HEK293T (cell line): ENCODE measurements around the gene LRRC45.

Experiments used
- CTCF ChIA-PET: fragments of 350-600 bp; formaldehyde crosslinking; extraction: SDS; loops from one replicate; lab custom pipeline; 2021; ENCODE audit warnings: antibody characterized with exemption, inconsistent platforms; lab: Yijun Ruan, JAX
- POLR2A ChIA-PET: fragments of 350-600 bp; formaldehyde crosslinking; extraction: SDS; loops from one replicate; lab custom pipeline; 2020; ENCODE audit warnings: antibody characterized with exemption, inconsistent platforms; lab: Yijun Ruan, JAX
- DNase-seq: peaks from one replicate; pipeline ENCODE4 v3.0.0; 2012; ENCODE audit warnings: mixed read lengths; ENCODE audit errors: extremely low spot score
- ARNT ChIP-seq: fragments of 450-650 bp; IDR thresholded peaks from 2 replicates; pipeline ENCODE4 v1.6.1; 2017; ENCODE audit warnings: mild to moderate bottlenecking
- BHLHE40 ChIP-seq: fragments of 450-650 bp; IDR thresholded peaks from 2 replicates; pipeline ENCODE4 v1.6.1; 2016; ENCODE audit warnings: mild to moderate bottlenecking, moderate library complexity, borderline replicate concordance
- CTBP1 ChIP-seq: fragments of 450-650 bp; IDR thresholded peaks from 2 replicates; pipeline ENCODE4 v1.6.1; 2016; ENCODE audit warnings: borderline replicate concordance
- ELF4 ChIP-seq: fragments of 450-650 bp; IDR thresholded peaks from 2 replicates; pipeline ENCODE4 v1.6.1; 2017; ENCODE audit warnings: antibody characterized with exemption
- FOXA1 ChIP-seq: fragments of 450-650 bp; IDR thresholded peaks from 2 replicates; pipeline ENCODE4 v1.6.1; 2016; ENCODE audit warnings: mild to moderate bottlenecking
- FOXK2 ChIP-seq: fragments of 450-650 bp; IDR thresholded peaks from 2 replicates; pipeline ENCODE4 v1.6.1; 2016; ENCODE audit warnings: mild to moderate bottlenecking
- FOXM1 ChIP-seq: fragments of 450-650 bp; IDR thresholded peaks from 2 replicates; pipeline ENCODE4 v1.6.1; 2017; ENCODE audit warnings: mild to moderate bottlenecking, borderline replicate concordance
- HDGF ChIP-seq: fragments of 450-650 bp; IDR thresholded peaks from 2 replicates; pipeline ENCODE4 v1.6.1; 2017; ENCODE audit warnings: antibody characterized with exemption, borderline replicate concordance
- L3MBTL2 ChIP-seq: fragments of 450-650 bp; conservative IDR thresholded peaks from 2 replicates; pipeline ENCODE4 v1.6.1; 2016; ENCODE audit warnings: mild to moderate bottlenecking
- LEF1 ChIP-seq: fragments of 450-650 bp; IDR thresholded peaks from 2 replicates; pipeline ENCODE4 v1.6.1; 2017; ENCODE audit warnings: mild to moderate bottlenecking, borderline replicate concordance
- NFRKB ChIP-seq: fragments of 450-650 bp; IDR thresholded peaks from 2 replicates; pipeline ENCODE4 v1.6.1; 2016; ENCODE audit warnings: mild to moderate bottlenecking, moderate library complexity
- PKNOX1 ChIP-seq: fragments of 450-650 bp; IDR thresholded peaks from 2 replicates; pipeline ENCODE4 v1.6.1; 2016
- SP1 ChIP-seq: fragments of 450-650 bp; IDR thresholded peaks from 2 replicates; pipeline ENCODE4 v1.6.1; 2017
- SUZ12 ChIP-seq: fragments of 450-650 bp; IDR thresholded peaks from 2 replicates; pipeline ENCODE4 v1.6.1; 2016; ENCODE audit warnings: mild to moderate bottlenecking
- TARDBP ChIP-seq: fragments of 450-650 bp; IDR thresholded peaks from 2 replicates; pipeline ENCODE4 v1.6.1; 2016
- ZNF384 ChIP-seq: fragments of 450-650 bp; IDR thresholded peaks from 2 replicates; pipeline ENCODE4 v1.6.1; 2016

Gene LRRC45

GRCh38 chr17:81987161-81987770, 35.8 kb upstream of the LRRC45 start:
- ChIA-PET POLR2A (no interaction called here), CTCF (no interaction called here)
- TF ChIP-seq ELF4, result no peak
- no peak for TF ChIP-seq HDGF
- no peak for TF ChIP-seq L3MBTL2
- TF ChIP-seq ARNT, result no peak
- TF ChIP-seq ZNF384, result no peak
- TF ChIP-seq BHLHE40, result no peak
- no peak for TF ChIP-seq FOXA1
- TF ChIP-seq NFRKB, result no peak
- TF ChIP-seq LEF1, result no peak
- TF ChIP-seq TARDBP, result no peak
- no peak for TF ChIP-seq SP1
- no peak for TF ChIP-seq PKNOX1
- TF ChIP-seq SUZ12, result no peak
- DNase-seq, result no peak

GRCh38 chr17:81990836-81991683, 32.0 kb upstream of the LRRC45 start:
- ChIA-PET POLR2A (interaction anchor here (0.6 to 1.4 kb wide), 2 partner anchors 31 to 166 kb away, joined by 3 read pairs; no protein-coding TSS in a partner anchor), CTCF (no interaction called here)
- DNase-seq, result no peak
- TF ChIP-seq LEF1 (no peak), SP1 (no peak), CTBP1 (no peak), ZNF384 (no peak), NFRKB (no peak), FOXM1 (no peak), BHLHE40 (no peak), L3MBTL2 (no peak), ELF4 (no peak), ARNT (no peak), PKNOX1 (no peak)

GRCh38 chr17:81991684-81992305, 31.3 kb upstream of the LRRC45 start:
- no peak for TF ChIP-seq FOXM1
- no peak for TF ChIP-seq ARNT
- no peak for TF ChIP-seq BHLHE40
- no peak for TF ChIP-seq ZNF384
- TF ChIP-seq FOXK2, result no peak
- TF ChIP-seq NFRKB, result no peak
- no peak for TF ChIP-seq SP1
- TF ChIP-seq TARDBP, result no peak
- TF ChIP-seq SUZ12, result no peak
- no peak for TF ChIP-seq FOXA1
- TF ChIP-seq ELF4, result no peak
- no peak for TF ChIP-seq L3MBTL2
- no peak for TF ChIP-seq CTBP1
- no peak for TF ChIP-seq LEF1
- TF ChIP-seq PKNOX1, result no peak
- TF ChIP-seq HDGF, result no peak
- ChIA-PET POLR2A (no interaction called here), CTCF (no interaction called here)
- DNase-seq, result no peak

GRCh38 chr17:81992306-81993102, 30.6 kb upstream of the LRRC45 start:
- ChIA-PET CTCF (no interaction called here), POLR2A (no interaction called here)
- DNase-seq, result no peak
- TF ChIP-seq TARDBP (no peak), FOXA1 (no peak), L3MBTL2 (no peak), BHLHE40 (no peak), SP1 (no peak), NFRKB (no peak), FOXK2 (no peak), SUZ12 (no peak), ELF4 (no peak), PKNOX1 (no peak), CTBP1 (no peak), ARNT (no peak), HDGF (no peak), LEF1 (no peak), FOXM1 (no peak), ZNF384 (no peak)
